Kidney glomerular epithelial cell (primary cell): ENCODE measurements around the gene CARMIL3.
"Not testable (repeated sequence)": the region's sequence is repeated elsewhere in the genome, so short reads cannot be mapped to it uniquely, and the experiment has no call there.

ENCODE experiments used
- DNase-seq: peaks from one replicate; lab custom pipeline; 2025; lab: John Stamatoyannopoulos, UW

Gene CARMIL3

GRCh38 chr14:24093901-24094840 lies 42.4 kb downstream of the CARMIL3 start, which contains the start of gene PCK2:
TSS of gene PCK2 (plus strand) at chr14:24094311. CDS start at chr14:24094406, 95 bp downstream.
- peak; percentile 71 for DNase-seq

- no peak for DNase-seq
Measured at GRCh38 chr14:24094841-24095270, 43.0 kb downstream of the CARMIL3 start.

GRCh38 chr14:24095271-24096068 lies 43.7 kb downstream of the CARMIL3 start:
- DNase-seq, result peak; percentile 44

- no peak for DNase-seq
Measured at GRCh38 chr14:24096545-24097181, 44.9 kb downstream of the CARMIL3 start.

- DNase-seq, result no peak
Measured at GRCh38 chr14:24098229-24098926, 46.6 kb downstream of the CARMIL3 start.

- no peak for DNase-seq
Measured at GRCh38 chr14:24098927-24099813, 47.4 kb downstream of the CARMIL3 start.

- DNase-seq, result no peak
Measured at GRCh38 chr14:24100197-24100981, 48.6 kb downstream of the CARMIL3 start.

- DNase-seq, result no peak
Measured at GRCh38 chr14:24100982-24101494, 49.2 kb downstream of the CARMIL3 start.

GRCh38 chr14:24102357-24103048 lies 50.7 kb downstream of the CARMIL3 start:
- DNase-seq, result no peak

- DNase-seq, result no peak
Measured at GRCh38 chr14:24103451-24103850, 51.6 kb downstream of the CARMIL3 start.

- not testable (repeated sequence) for DNase-seq
Measured at GRCh38 chr14:24105609-24106239, 53.9 kb downstream of the CARMIL3 start.

- no peak for DNase-seq
Measured at GRCh38 chr14:24106672-24107271, 55.0 kb downstream of the CARMIL3 start.

GRCh38 chr14:24108336-24108874 lies 56.6 kb downstream of the CARMIL3 start:
- DNase-seq, result no peak

GRCh38 chr14:24110060-24110459 lies 58.3 kb downstream of the CARMIL3 start:
- no peak for DNase-seq

GRCh38 chr14:24110523-24110922 lies 58.7 kb downstream of the CARMIL3 start:
- DNase-seq, result no peak

GRCh38 chr14:24113379-24113800 lies 61.6 kb downstream of the CARMIL3 start:
- DNase-seq, result peak; percentile 63

- DNase-seq, result peak; percentile 86
Measured at GRCh38 chr14:24113801-24114531, 62.2 kb downstream of the CARMIL3 start.
